MM.1S (cell line): Measurements from ENCODE around the gene MRPL1.

ENCODE experiments used
- CTCF ChIP-seq: fragments of 300-600 bp; sonication (generic); IDR thresholded peaks from 2 replicates; pipeline ENCODE4 v1.5.1; 2016; ENCODE audit warnings: antibody characterized with exemption, low read length, mixed read lengths
- EZH2 ChIP-seq: fragments of 300-600 bp; sonication (generic); optimal IDR thresholded peaks from 2 replicates; pipeline ENCODE3; 2017; ENCODE audit warnings: low read depth, mild to moderate bottlenecking, antibody characterized with exemption, low read length, mixed read lengths

GRCh38 chr4:77856152-77856551 is 6.5 kb upstream of the MRPL1 start:
- TF ChIP-seq CTCF, result no peak
- TF ChIP-seq EZH2, result no peak
